H1 (cell line): ENCODE data around the gene R3HDM2. TPM values are rescaled to one million over a fixed set of nuclear protein-coding genes. Genes with fewer than 3 reads are reported as not detected.

Source experiments
- CTCF ChIA-PET: fragments of 300-600 bp; sonication (Branson Sonifier 250); formaldehyde crosslinking; loops from one replicate; lab custom pipeline; 2021; ENCODE audit not compliant: partially characterized antibody; lab: Charles Lee
- POLR2A ChIA-PET: fragments of 300-600 bp; sonication (Branson Sonifier 250); formaldehyde crosslinking; loops from one replicate; lab custom pipeline; 2021; ENCODE audit warnings: inconsistent platforms; ENCODE audit not compliant: partially characterized antibody; lab: Charles Lee
- DNase-seq, 2 experiments: peaks; one replicate each; pipeline versions ENCODE4 v3.0.0 to v3.0.0-alpha.2; 2010 to 2022; ENCODE audit warnings: low spot score in 2 of 2, low read depth in 1 of 2, mixed read lengths in 1 of 2
- FAIRE-seq: peaks from 2 replicates; lab custom pipeline; 2011; peaks lifted over from hg19 to GRCh38; lab: Jason Lieb, UNC
- H2AFZ ChIP-seq: 2 replicates; pipeline ENCODE4 v1.8.1; 2012; ENCODE audit warnings: low read length, inconsistent platforms
- H2AK5ac ChIP-seq: 2 replicates; pipeline ENCODE4 v1.6.1; 2013; ENCODE audit warnings: low read depth, low read length
- H2BK120ac ChIP-seq: replicated peaks from 2 replicates; pipeline ENCODE3; 2013; ENCODE audit warnings: low read depth, low read length, inconsistent platforms
- H2BK12ac ChIP-seq: 2 replicates; pipeline ENCODE4 v1.6.1; 2013; ENCODE audit warnings: low read depth, low read length
- H2BK15ac ChIP-seq: 2 replicates; pipeline ENCODE4 v1.6.1; 2013; ENCODE audit warnings: low read length
- H2BK20ac ChIP-seq: 2 replicates; pipeline ENCODE4 v1.6.1; 2013; ENCODE audit warnings: low read length
- H2BK5ac ChIP-seq: 2 replicates; pipeline ENCODE4 v1.6.1; 2013; ENCODE audit warnings: low read depth, low read length
- H3K14ac ChIP-seq: 2 replicates; pipeline ENCODE4 v1.6.1; 2013; ENCODE audit warnings: inconsistent platforms; ENCODE audit not compliant: insufficient read length
- H3K18ac ChIP-seq: 2 replicates; pipeline ENCODE4 v1.6.1; 2013; ENCODE audit warnings: low read length; ENCODE audit errors: extremely low read depth
- H3K23ac ChIP-seq: 2 replicates; pipeline ENCODE4 v1.6.1; 2013; ENCODE audit warnings: inconsistent platforms; ENCODE audit not compliant: insufficient read length
- H3K23me2 ChIP-seq: 2 replicates; pipeline ENCODE4 v1.6.1; 2013; ENCODE audit warnings: low read depth, low read length
- H3K27ac ChIP-seq: 2 replicates; pipeline ENCODE4 v1.6.1; 2011; ENCODE audit warnings: low read depth, low read length, inconsistent platforms
- H3K27me3 ChIP-seq, 4 experiments: replicated peaks in 1 of 4; 1 replicate in 1 of 4; 2 replicates in 3 of 4; pipeline versions ENCODE4 v1.6.1 to v1.8.1; 2011 to 2013; ENCODE audit warnings: low read length in 3 of 4, mild to moderate bottlenecking in 3 of 4, inconsistent platforms in 2 of 4, mixed read lengths in 2 of 4, moderate library complexity in 1 of 4; ENCODE audit not compliant: control insufficient read depth in 3 of 4, insufficient read depth in 3 of 4; ENCODE audit errors: extremely low read depth in 1 of 4
- H3K36me3 ChIP-seq, 4 experiments: 2 replicates each; pipeline versions ENCODE4 v1.6.1 to v1.8.1; 2011 to 2013; ENCODE audit warnings: mild to moderate bottlenecking in 4 of 4, low read length in 3 of 4, moderate library complexity in 2 of 4, control low read depth in 1 of 4, inconsistent platforms in 1 of 4; ENCODE audit not compliant: insufficient read depth in 4 of 4, control insufficient read depth in 2 of 4
- H3K4ac ChIP-seq: replicated peaks from 2 replicates; pipeline ENCODE3; 2013; ENCODE audit warnings: low read length, low read depth, mixed read lengths, inconsistent platforms; ENCODE audit not compliant: insufficient read length
- H3K4me1 ChIP-seq, 4 experiments: replicated peaks in 1 of 4; 1 replicate in 1 of 4; 2 replicates in 3 of 4; pipeline versions ENCODE4 v1.6.1 to v1.8.1; 2011 to 2013; ENCODE audit warnings: low read length in 3 of 4, inconsistent platforms in 2 of 4, mixed read lengths in 1 of 4; ENCODE audit not compliant: insufficient read depth in 4 of 4, control insufficient read depth in 3 of 4
- H3K4me2 ChIP-seq, 2 experiments: 2 replicates each; pipeline versions ENCODE4 v1.6.1 to v1.8.1; 2011 to 2013; ENCODE audit warnings: low read depth in 2 of 2, low read length in 2 of 2, control low read depth in 1 of 2, inconsistent platforms in 1 of 2, mild to moderate bottlenecking in 1 of 2; ENCODE audit not compliant: insufficient read depth in 1 of 2
- H3K4me3 ChIP-seq, 4 experiments: fragments of 200-600, 300-600 bp in 1 of 4; sonication (generic), shearing (Covaris generic), sonication (Bioruptor Twin) in 1 of 4; 2 replicates each; pipeline versions ENCODE4 v1.5.1 to v1.8.1; 2011 to 2016; ENCODE audit warnings: low read length in 4 of 4, low read depth in 3 of 4, control low read depth in 2 of 4, inconsistent platforms in 2 of 4, mild to moderate bottlenecking in 2 of 4, mixed read lengths in 1 of 4, moderate library complexity in 1 of 4; ENCODE audit not compliant: insufficient read depth in 2 of 4; ENCODE audit errors: extremely low read depth in 1 of 4
- H3K56ac ChIP-seq: replicated peaks from 2 replicates; pipeline ENCODE3; 2013; ENCODE audit warnings: low read depth, mild to moderate bottlenecking, mixed read lengths, low read length, inconsistent platforms; ENCODE audit not compliant: insufficient read length
- H3K79me1 ChIP-seq: 2 replicates; pipeline ENCODE4 v1.6.1; 2013; ENCODE audit warnings: low read depth, low read length, control low read depth
- H3K79me2 ChIP-seq, 2 experiments: 2 replicates each; pipeline versions ENCODE4 v1.6.1 to v1.8.1; 2012 to 2013; ENCODE audit warnings: low read length in 2 of 2, mild to moderate bottlenecking in 2 of 2, inconsistent platforms in 1 of 2; ENCODE audit not compliant: insufficient read depth in 2 of 2, control insufficient read depth in 1 of 2
- H3K9ac ChIP-seq, 4 experiments: replicated peaks in 1 of 4; 1 replicate in 1 of 4; 2 replicates in 3 of 4; pipeline versions ENCODE4 v1.6.1 to v1.8.1; 2011 to 2013; ENCODE audit warnings: low read depth in 3 of 4, low read length in 3 of 4, control low read depth in 2 of 4, mild to moderate bottlenecking in 2 of 4, moderate library complexity in 2 of 4, inconsistent platforms in 1 of 4; ENCODE audit errors: extremely low read depth in 1 of 4
- H3K9me3 ChIP-seq, 2 experiments: 2 replicates each; pipeline versions ENCODE4 v1.6.1 to v1.8.1; 2012 to 2013; ENCODE audit warnings: mild to moderate bottlenecking in 2 of 2, moderate library complexity in 2 of 2, control low read depth in 1 of 2, inconsistent platforms in 1 of 2, low read depth in 1 of 2, low read length in 1 of 2, mixed read lengths in 1 of 2; ENCODE audit not compliant: insufficient read depth in 2 of 2
- H4K20me1 ChIP-seq, 2 experiments: replicated peaks in 1 of 2; 2 replicates each; pipeline versions ENCODE3 to v1.8.1; 2011 to 2013; ENCODE audit warnings: inconsistent platforms in 2 of 2, low read length in 2 of 2, mild to moderate bottlenecking in 1 of 2; ENCODE audit not compliant: insufficient read depth in 2 of 2, control insufficient read depth in 1 of 2
- H4K5ac ChIP-seq: 2 replicates; pipeline ENCODE4 v1.6.1; 2013; ENCODE audit warnings: low read length, low read depth, mixed read lengths, inconsistent platforms; ENCODE audit not compliant: insufficient read length
- H4K8ac ChIP-seq: 2 replicates; pipeline ENCODE4 v1.8.0; 2013; ENCODE audit warnings: mild to moderate bottlenecking, moderate library complexity, low read length, inconsistent platforms; ENCODE audit not compliant: insufficient read depth; ENCODE audit errors: extremely low read depth
- H4K91ac ChIP-seq: replicated peaks from 2 replicates; pipeline ENCODE3; 2013; ENCODE audit warnings: low read length, mixed read lengths, inconsistent platforms; ENCODE audit not compliant: insufficient read length
- BRCA1 ChIP-seq: IDR thresholded peaks from 2 replicates; pipeline ENCODE4 v1.6.1; 2012; ENCODE audit warnings: low read depth, low read length, improper control_type of control experiment
- CHD2 ChIP-seq: IDR thresholded peaks from 2 replicates; pipeline ENCODE4 v1.6.1; 2012; ENCODE audit warnings: low read length, improper control_type of control experiment
- KDM1A ChIP-seq: fragments of 200-600, 300-600 bp; sonication (generic); IDR thresholded peaks from 2 replicates; pipeline ENCODE4 v1.7.1; 2016; ENCODE audit warnings: mild to moderate bottlenecking, low read length, borderline replicate concordance
- RBBP5 ChIP-seq: IDR thresholded peaks from 2 replicates; pipeline ENCODE4 v1.7.1; 2012; ENCODE audit warnings: low read depth, mild to moderate bottlenecking, inconsistent platforms, low read length, moderate library complexity, borderline replicate concordance
- RNF2 ChIP-seq: fragments of 200-900, 300-1000 bp; sonication (generic); IDR thresholded peaks from 2 replicates; pipeline ENCODE4 v1.7.1; 2016; ENCODE audit warnings: borderline replicate concordance, low read depth, mild to moderate bottlenecking, antibody characterized with exemption, low read length; ENCODE audit not compliant: poor library complexity, severe bottlenecking; ENCODE audit errors: missing control alignments
- RXRA ChIP-seq: IDR thresholded peaks from 2 replicates; pipeline ENCODE4 v1.6.1; 2011; ENCODE audit warnings: low read depth, mild to moderate bottlenecking, low read length, moderate library complexity; ENCODE audit not compliant: insufficient read depth
- SIX5 ChIP-seq: IDR thresholded peaks from 2 replicates; pipeline ENCODE4 v1.6.1; 2011; ENCODE audit warnings: mild to moderate bottlenecking, low read depth, low read length
- SP1 ChIP-seq: IDR thresholded peaks from 2 replicates; pipeline ENCODE4 v1.6.1; 2011; ENCODE audit warnings: low read depth, low read length
- WGBS, 2 experiments: shearing (Covaris generic) in 1 of 2; methylation state at CpG; one replicate each; pipeline versions ENCODE4 v1.1.6 to v1.1.7; 2013 to 2015; ENCODE audit warnings: low lambda C conversion rate in 2 of 2, mixed read lengths in 2 of 2, inconsistent platforms in 1 of 2, low coverage in 1 of 2, missing lambda C conversion rate in 1 of 2; ENCODE audit not compliant: insufficient replicate concordance in 2 of 2, insufficient coverage in 1 of 2, insufficient read length in 1 of 2; ENCODE audit errors: extremely low coverage in 1 of 2, missing lambda C conversion rate in 1 of 2; 5-methylcytosine and 5-hydroxymethylcytosine counted together
- polyA plus RNA-seq, 7 experiments: library from polyadenylated mRNA; depleted of rRNA in 3 of 7; stranded (reverse) in 5 of 7; unstranded in 2 of 7; fragments of >200 nt in 5 of 7; fragments of 200-250 nt in 2 of 7; gene quantifications; 1 replicate in 5 of 7; 2 replicates in 1 of 7; 4 replicates in 1 of 7; pipeline versions ENCODE4 v1.2.1 to v1.2.3, GENCODE V29; 2011 to 2013; ENCODE audit warnings: missing spikeins in 2 of 7, mixed read lengths in 2 of 7
- total RNA-seq: library from RNA; stranded (reverse); fragmentation: NEBNext Ultra II Directional; extraction: Animal tissue kit (Norgen Biotek cat#: 25700); gene quantifications from 2 replicates; pipeline ENCODE4 v1.2.1, GENCODE V29; 2021
- TF ChIP-seq, protein P1 (sequence below), 3 experiments: IDR thresholded peaks; 1 replicate in 2 of 3; 2 replicates in 1 of 3; pipeline versions ENCODE4 v1.5.1 to v1.6.1; 2011; ENCODE audit warnings: low read length in 3 of 3, mild to moderate bottlenecking in 3 of 3, inconsistent platforms in 2 of 3, low read depth in 1 of 3, moderate library complexity in 1 of 3; ENCODE audit not compliant: insufficient read depth in 1 of 3; ENCODE audit errors: control extremely low read depth in 1 of 3

The R3HDM2 gene
- total and polyA plus RNA-seq, 2 of the 8 experiments (the other 6 are each of a cell fraction or from before 2014, with no cell fraction given): 25.6 to 27.0 TPM

DNA sequence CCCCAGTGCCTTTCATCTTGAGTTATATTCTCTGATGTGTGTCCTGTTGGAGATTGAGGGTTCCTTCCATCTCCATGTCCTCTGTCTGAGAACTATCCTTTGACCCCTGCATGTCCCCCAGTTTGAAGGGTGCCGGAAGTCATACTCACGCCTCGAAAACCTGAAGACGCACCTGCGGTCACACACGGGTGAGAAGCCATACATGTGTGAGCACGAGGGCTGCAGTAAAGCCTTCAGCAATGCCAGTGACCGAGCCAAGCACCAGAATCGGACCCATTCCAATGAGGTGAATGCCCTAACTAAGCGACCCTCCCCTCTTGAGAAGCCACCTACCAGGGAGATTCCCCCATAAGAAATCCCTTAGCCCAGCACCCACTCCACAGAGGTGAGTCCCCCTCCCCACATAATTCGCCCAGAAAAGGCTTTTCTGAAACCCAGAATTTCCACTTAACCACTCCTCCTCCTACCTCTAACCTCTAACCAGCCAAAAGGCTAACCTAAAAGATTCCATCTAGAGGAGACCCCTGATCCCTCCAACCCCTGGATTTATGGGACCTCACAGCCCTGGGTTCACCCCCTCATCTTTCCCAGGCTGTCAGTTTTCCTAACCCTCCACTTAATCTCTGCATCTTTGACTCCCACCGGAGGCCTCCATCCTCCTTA, 36.5 kb upstream of the R3HDM2 start:
- FAIRE-seq: no peak
- POLR2A ChIA-PET: no interaction called here
- TF ChIP-seq RXRA (no peak), BRCA1 (no peak), CHD2 (no peak), SP1 (no peak), RNF2 (no peak), KDM1A (no peak), SIX5 (no peak), RBBP5 (no peak)
- TF ChIP-seq, protein P1, sequence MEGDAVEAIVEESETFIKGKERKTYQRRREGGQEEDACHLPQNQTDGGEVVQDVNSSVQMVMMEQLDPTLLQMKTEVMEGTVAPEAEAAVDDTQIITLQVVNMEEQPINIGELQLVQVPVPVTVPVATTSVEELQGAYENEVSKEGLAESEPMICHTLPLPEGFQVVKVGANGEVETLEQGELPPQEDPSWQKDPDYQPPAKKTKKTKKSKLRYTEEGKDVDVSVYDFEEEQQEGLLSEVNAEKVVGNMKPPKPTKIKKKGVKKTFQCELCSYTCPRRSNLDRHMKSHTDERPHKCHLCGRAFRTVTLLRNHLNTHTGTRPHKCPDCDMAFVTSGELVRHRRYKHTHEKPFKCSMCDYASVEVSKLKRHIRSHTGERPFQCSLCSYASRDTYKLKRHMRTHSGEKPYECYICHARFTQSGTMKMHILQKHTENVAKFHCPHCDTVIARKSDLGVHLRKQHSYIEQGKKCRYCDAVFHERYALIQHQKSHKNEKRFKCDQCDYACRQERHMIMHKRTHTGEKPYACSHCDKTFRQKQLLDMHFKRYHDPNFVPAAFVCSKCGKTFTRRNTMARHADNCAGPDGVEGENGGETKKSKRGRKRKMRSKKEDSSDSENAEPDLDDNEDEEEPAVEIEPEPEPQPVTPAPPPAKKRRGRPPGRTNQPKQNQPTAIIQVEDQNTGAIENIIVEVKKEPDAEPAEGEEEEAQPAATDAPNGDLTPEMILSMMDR (IDR thresholded peaks at IDR 0.05; ENCODE audit: control extremely low read depth in 1 of 3, insufficient read depth in 1 of 3, low read depth in 1 of 3, low read length in 3 of 3): no peak

More for the DNA sequence above, 36.5 kb upstream of the R3HDM2 start:
- no peak overlapping the region for H2AK5ac ChIP-seq
- no peak overlapping the region for H3K56ac ChIP-seq
- H2BK120ac ChIP-seq: no peak overlapping the region
- H4K8ac ChIP-seq: no peak overlapping the region
- no peak overlapping the region for H3K14ac ChIP-seq
- 0 out of 7 replicates have a peak, but pooled peaks cover 0 to under 1% (median under 1%) of the 10 kb centered on the region in 4 experiments for H3K27me3 ChIP-seq
- no peak overlapping the region for H2BK15ac ChIP-seq
- no peaks in the 10 kb centered on the region for H3K9me3 ChIP-seq
- H3K4me3 ChIP-seq: no peak overlapping the region
- H3K79me1 ChIP-seq: no peaks in the 10 kb centered on the region
- no peaks in the 10 kb centered on the region for H3K23me2 ChIP-seq
- no peak overlapping the region for H4K5ac ChIP-seq
- H2BK20ac ChIP-seq: no peak overlapping the region
- H3K4ac ChIP-seq: no peak overlapping the region
- H3K9ac ChIP-seq: no peak overlapping the region
- H3K4me1 ChIP-seq: peaks cover 0 to 4% (median 0%) of the 10 kb centered on the region in 4 experiments; a peak in 1 of 7 replicates
- H2BK12ac ChIP-seq: no peak overlapping the region
- CTCF ChIA-PET: interaction anchor here (1.5 to 25.1 kb wide), 3 partner anchors 9 to 13 kb away, joined by 6 to 441 read pairs (median 441); partner anchors contain the start of genes ARHGAP9, GLI1, INHBE and MARS1
- H3K79me2 ChIP-seq: no peaks in the 10 kb centered on the region
- H2AFZ ChIP-seq: no peak overlapping the region
- H4K20me1 ChIP-seq: peaks cover 0 to 2% of the 10 kb centered on the region in 2 experiments
- no peak overlapping the region for H3K4me2 ChIP-seq
- no peak overlapping the region for H3K23ac ChIP-seq
- no peak overlapping the region for H3K27ac ChIP-seq
- no peak overlapping the region for H2BK5ac ChIP-seq
- no peak overlapping the region for H4K91ac ChIP-seq
- peaks cover 0 to 11% (median 4%) of the 10 kb centered on the region in 4 experiments; a peak in 5 of 8 replicates for H3K36me3 ChIP-seq
- no peak for DNase-seq
- H3K18ac ChIP-seq: no peak overlapping the region
- WGBS, 2 experiments: 92% methylated on average over 12 of the region's 12 CpGs; no CpG with 5 or more reads in 1 of the 2 experiments
